ENCODE data around the gene SLC3A2. TPM values are rescaled to one million over a fixed set of nuclear protein-coding genes. Genes with fewer than 3 reads are reported as not detected.
"Not testable (repeated sequence)": the region's sequence is repeated elsewhere in the genome, so short reads cannot be mapped to it uniquely, and the experiment has no call there.

SLC3A2 gene
- total RNA-seq, 1 donor from 2014 or later: 441 TPM

- TF ChIP-seq CTCF (IDR thresholded peaks at IDR 0.05; ENCODE audit: insufficient read depth, low read length, poor library complexity, severe bottlenecking): no peak
- Histone ChIP-seq H3K36me3 (ENCODE audit: control insufficient read depth, insufficient read depth, low read length) (peaks cover 4% of the 10 kb centered on the region), H3K27me3 (ENCODE audit: control insufficient read depth, insufficient read depth, low read length) (no peaks in the 10 kb centered on the region), H3K4me3 (ENCODE audit: low read depth, low read length) (peak overlapping the region; percentile 59)
- DNase-seq (ENCODE audit: low read depth): no peak
These were observed 24.3 kb upstream of the SLC3A2 start for GRCh38 chr11:62856333-62856895.

GRCh38 chr11:62857541-62857982 is 23.1 kb upstream of the SLC3A2 start:
- Histone ChIP-seq H3K27me3 (ENCODE audit: control insufficient read depth, insufficient read depth, low read length) (no peaks in the 10 kb centered on the region), H3K36me3 (ENCODE audit: control insufficient read depth, insufficient read depth, low read length) (peaks cover 4% of the 10 kb centered on the region), H3K4me3 (ENCODE audit: low read depth, low read length) (no peak overlapping the region)
- TF ChIP-seq CTCF (IDR thresholded peaks at IDR 0.05; ENCODE audit: insufficient read depth, low read length, poor library complexity, severe bottlenecking): no peak
- no peak for DNase-seq (ENCODE audit: low read depth)

- no peak for DNase-seq (ENCODE audit: low read depth)
- Histone ChIP-seq H3K27me3 (ENCODE audit: control insufficient read depth, insufficient read depth, low read length) (no peaks in the 10 kb centered on the region), H3K36me3 (ENCODE audit: control insufficient read depth, insufficient read depth, low read length) (peaks cover 4% of the 10 kb centered on the region), H3K4me3 (ENCODE audit: low read depth, low read length) (no peak overlapping the region)
- TF ChIP-seq CTCF (IDR thresholded peaks at IDR 0.05; ENCODE audit: insufficient read depth, low read length, poor library complexity, severe bottlenecking): no peak
These were observed 22.5 kb upstream of the SLC3A2 start for GRCh38 chr11:62858201-62858600.

- not testable (repeated sequence) for DNase-seq (ENCODE audit: low read depth); H3K36me3 ChIP-seq (ENCODE audit: control insufficient read depth, insufficient read depth, low read length); H3K27me3 ChIP-seq (ENCODE audit: control insufficient read depth, insufficient read depth, low read length); H3K4me3 ChIP-seq (ENCODE audit: low read depth, low read length)
These were observed 21.4 kb upstream of the SLC3A2 start for GRCh38 chr11:62859281-62859703.

- Histone ChIP-seq H3K27me3 (ENCODE audit: control insufficient read depth, insufficient read depth, low read length) (no peaks in the 10 kb centered on the region), H3K36me3 (ENCODE audit: control insufficient read depth, insufficient read depth, low read length) (no peaks in the 10 kb centered on the region), H3K4me3 (ENCODE audit: low read depth, low read length) (no peak overlapping the region)
- DNase-seq (ENCODE audit: low read depth): no peak
- TF ChIP-seq CTCF (IDR thresholded peaks at IDR 0.05; ENCODE audit: insufficient read depth, low read length, poor library complexity, severe bottlenecking): no peak
These were observed 19.7 kb upstream of the SLC3A2 start for GRCh38 chr11:62860835-62861563.

GRCh38 chr11:62861564-62862192 is 19.0 kb upstream of the SLC3A2 start:
- not testable (repeated sequence) for H3K4me3 ChIP-seq (ENCODE audit: low read depth, low read length); DNase-seq (ENCODE audit: low read depth); H3K27me3 ChIP-seq (ENCODE audit: control insufficient read depth, insufficient read depth, low read length); H3K36me3 ChIP-seq (ENCODE audit: control insufficient read depth, insufficient read depth, low read length)
